OCI-LY3 (cell line): ENCODE data around the gene DUSP16.

Source experiments
- EZH2phosphoT487 ChIP-seq: fragments of 200-600 bp; shearing (Covaris generic); IDR thresholded peaks from 2 replicates; pipeline ENCODE4 v1.6.1; 2018; ENCODE audit warnings: antibody characterized with exemption, mixed run types, low read depth
- TF ChIP-seq, protein P1 (sequence below): fragments of 200-600, 300-600 bp; sonication (generic); IDR thresholded peaks from 2 replicates; pipeline ENCODE4 v1.5.1; 2014; ENCODE audit warnings: antibody characterized with exemption, low read length, low read depth

DNA sequence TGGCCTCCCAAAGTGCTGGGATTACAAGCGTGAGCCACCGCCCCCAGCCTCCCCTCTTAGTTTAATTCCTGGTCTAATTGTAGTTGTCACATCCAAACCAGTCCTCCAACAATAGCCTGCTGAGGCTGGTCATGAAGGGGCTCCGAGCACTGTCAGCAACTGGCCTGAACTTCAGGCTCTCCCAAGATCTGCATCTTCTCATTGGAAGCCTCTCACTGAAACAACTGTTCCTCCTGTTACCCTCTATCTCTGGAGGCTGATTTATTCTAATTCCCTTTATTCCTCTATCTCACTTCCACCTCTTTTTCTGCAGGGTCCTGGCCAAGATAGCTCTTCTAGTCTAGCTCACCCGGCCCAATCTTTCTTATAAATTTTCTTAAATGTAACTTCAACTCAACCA, 89.4 kb downstream of the DUSP16 start:
- TF ChIP-seq, protein P1, sequence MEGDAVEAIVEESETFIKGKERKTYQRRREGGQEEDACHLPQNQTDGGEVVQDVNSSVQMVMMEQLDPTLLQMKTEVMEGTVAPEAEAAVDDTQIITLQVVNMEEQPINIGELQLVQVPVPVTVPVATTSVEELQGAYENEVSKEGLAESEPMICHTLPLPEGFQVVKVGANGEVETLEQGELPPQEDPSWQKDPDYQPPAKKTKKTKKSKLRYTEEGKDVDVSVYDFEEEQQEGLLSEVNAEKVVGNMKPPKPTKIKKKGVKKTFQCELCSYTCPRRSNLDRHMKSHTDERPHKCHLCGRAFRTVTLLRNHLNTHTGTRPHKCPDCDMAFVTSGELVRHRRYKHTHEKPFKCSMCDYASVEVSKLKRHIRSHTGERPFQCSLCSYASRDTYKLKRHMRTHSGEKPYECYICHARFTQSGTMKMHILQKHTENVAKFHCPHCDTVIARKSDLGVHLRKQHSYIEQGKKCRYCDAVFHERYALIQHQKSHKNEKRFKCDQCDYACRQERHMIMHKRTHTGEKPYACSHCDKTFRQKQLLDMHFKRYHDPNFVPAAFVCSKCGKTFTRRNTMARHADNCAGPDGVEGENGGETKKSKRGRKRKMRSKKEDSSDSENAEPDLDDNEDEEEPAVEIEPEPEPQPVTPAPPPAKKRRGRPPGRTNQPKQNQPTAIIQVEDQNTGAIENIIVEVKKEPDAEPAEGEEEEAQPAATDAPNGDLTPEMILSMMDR = no peak
- no peak for TF ChIP-seq EZH2phosphoT487
